HL-60 (cell line): Measurements from ENCODE around the gene CIRBP.

Experiments used
- DNase-seq, 2 experiments: peaks; one replicate each; pipeline ENCODE4 v3.0.0-alpha.2; 2010 to 2020; ENCODE audit warnings: low read depth in 1 of 2, low spot score in 1 of 2
- H3K27ac ChIP-seq: fragments of 250-450 bp; sonication (Bioruptor Pico); replicated peaks from 2 replicates; pipeline ENCODE4 v1.5.1; 2020; ENCODE audit warnings: mild to moderate bottlenecking, moderate library complexity
- H3K27me3 ChIP-seq: fragments of 250-450 bp; sonication (Bioruptor Pico); 2 replicates; pipeline ENCODE4 v1.5.1; 2021; ENCODE audit warnings: mild to moderate bottlenecking, moderate library complexity; ENCODE audit not compliant: insufficient read depth, poor library complexity, severe bottlenecking
- H3K4me3 ChIP-seq: replicated peaks from 2 replicates; pipeline ENCODE4 v1.5.1; 2011; ENCODE audit warnings: mild to moderate bottlenecking, control low read depth, low read length; ENCODE audit not compliant: insufficient read depth
- GABPA ChIP-seq: IDR thresholded peaks from 2 replicates; pipeline ENCODE4 v1.6.1; 2012; ENCODE audit warnings: low read depth
- POLR2AphosphoS5 ChIP-seq: IDR thresholded peaks from 2 replicates; pipeline ENCODE4 v1.6.1; 2012; ENCODE audit warnings: low read depth
- SPI1 ChIP-seq: IDR thresholded peaks from 2 replicates; pipeline ENCODE4 v1.6.1; 2012; ENCODE audit warnings: low read depth, mild to moderate bottlenecking, borderline replicate concordance
- TF ChIP-seq, protein P1 (sequence below): IDR thresholded peaks from 2 replicates; pipeline ENCODE4 v1.6.1; 2012; ENCODE audit warnings: low read depth; ENCODE audit not compliant: insufficient replicate concordance
- TF ChIP-seq, protein P2 (sequence below): IDR thresholded peaks from one replicate; pipeline ENCODE4 v1.5.1; 2011; ENCODE audit warnings: low read length, control low read depth, inconsistent platforms; ENCODE audit not compliant: insufficient read depth

Gene CIRBP

DNA sequence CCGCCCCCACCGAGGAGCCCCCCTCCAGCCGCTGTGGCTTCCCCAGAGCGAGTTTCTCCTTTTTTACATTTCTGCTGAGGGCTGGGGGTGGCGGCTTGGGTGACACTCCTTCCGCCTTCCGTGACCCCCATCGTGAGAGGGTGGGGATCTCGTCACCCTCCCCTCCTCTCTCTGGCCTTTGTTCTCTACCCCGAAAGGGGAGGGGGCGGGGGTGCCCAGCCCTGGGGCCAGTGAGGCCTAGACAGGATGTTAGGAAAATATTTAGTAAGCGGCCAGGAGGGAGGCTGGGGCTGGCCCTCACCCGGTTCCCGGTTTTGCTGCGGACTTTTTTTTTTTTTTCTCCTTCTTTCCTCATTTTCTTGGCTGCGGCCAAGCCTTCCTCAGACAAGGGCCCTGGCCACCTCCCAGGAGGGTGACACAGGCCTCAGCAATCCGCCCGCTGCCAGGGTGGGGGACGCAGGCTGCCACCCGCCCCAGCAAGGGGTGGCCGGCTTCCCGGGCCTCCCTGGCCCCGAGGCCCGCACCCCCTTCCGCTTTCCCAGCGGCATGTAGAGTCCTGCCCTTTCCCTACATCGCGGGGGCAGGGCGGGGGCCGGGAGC is 16.8 kb upstream of the CIRBP start:
- H3K27ac ChIP-seq: peak overlapping the region; percentile 98
- H3K27me3 ChIP-seq: no peaks in the 10 kb centered on the region
- peak overlapping the region; percentile 89 for H3K4me3 ChIP-seq
- TF ChIP-seq POLR2AphosphoS5: no peak; the same call in 1 of the 2 replicates
- peak; percentile 65; the same call in 1 of the 2 replicates for TF ChIP-seq SPI1
- TF ChIP-seq, protein P1, sequence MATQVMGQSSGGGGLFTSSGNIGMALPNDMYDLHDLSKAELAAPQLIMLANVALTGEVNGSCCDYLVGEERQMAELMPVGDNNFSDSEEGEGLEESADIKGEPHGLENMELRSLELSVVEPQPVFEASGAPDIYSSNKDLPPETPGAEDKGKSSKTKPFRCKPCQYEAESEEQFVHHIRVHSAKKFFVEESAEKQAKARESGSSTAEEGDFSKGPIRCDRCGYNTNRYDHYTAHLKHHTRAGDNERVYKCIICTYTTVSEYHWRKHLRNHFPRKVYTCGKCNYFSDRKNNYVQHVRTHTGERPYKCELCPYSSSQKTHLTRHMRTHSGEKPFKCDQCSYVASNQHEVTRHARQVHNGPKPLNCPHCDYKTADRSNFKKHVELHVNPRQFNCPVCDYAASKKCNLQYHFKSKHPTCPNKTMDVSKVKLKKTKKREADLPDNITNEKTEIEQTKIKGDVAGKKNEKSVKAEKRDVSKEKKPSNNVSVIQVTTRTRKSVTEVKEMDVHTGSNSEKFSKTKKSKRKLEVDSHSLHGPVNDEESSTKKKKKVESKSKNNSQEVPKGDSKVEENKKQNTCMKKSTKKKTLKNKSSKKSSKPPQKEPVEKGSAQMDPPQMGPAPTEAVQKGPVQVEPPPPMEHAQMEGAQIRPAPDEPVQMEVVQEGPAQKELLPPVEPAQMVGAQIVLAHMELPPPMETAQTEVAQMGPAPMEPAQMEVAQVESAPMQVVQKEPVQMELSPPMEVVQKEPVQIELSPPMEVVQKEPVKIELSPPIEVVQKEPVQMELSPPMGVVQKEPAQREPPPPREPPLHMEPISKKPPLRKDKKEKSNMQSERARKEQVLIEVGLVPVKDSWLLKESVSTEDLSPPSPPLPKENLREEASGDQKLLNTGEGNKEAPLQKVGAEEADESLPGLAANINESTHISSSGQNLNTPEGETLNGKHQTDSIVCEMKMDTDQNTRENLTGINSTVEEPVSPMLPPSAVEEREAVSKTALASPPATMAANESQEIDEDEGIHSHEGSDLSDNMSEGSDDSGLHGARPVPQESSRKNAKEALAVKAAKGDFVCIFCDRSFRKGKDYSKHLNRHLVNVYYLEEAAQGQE: no peak
- no peak for TF ChIP-seq GABPA
- peak; percentile 84 to 99 for DNase-seq

DNA sequence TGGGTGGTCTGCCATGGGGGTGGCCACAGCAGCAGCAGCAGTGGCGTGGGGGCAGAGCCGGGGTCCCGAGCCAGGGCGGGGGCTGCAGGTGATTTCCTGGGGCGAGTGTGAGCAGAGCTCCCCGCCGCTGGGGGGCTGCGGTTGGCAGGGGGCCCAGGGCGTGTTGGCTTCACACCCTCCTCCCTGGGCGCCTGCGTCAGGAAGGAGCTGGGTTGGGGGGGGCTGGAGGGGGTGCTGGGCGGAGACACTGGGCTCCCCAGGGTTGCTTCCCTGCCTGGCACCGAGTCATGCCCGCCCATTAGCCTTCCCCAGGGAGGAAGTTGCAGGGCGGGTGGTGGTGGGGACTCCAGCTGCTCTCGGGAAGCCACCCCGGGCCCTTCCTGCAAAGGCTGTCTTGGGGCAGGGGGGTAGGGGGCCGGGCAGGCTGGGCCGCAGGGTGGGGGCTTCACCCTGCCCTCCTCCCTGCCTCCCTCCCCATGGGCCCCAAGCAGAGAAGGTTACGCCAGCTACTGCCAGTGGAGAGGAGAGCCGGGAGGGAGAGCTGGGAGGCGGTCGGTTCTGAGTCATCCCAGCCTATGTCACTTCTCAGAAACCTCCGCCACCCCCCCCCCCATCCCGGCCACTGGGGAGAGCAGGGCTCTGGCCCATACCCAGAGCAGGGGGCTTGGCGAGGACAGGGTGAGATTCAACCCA is 16.2 kb upstream of the CIRBP start:
- Histone ChIP-seq H3K27ac (peak overlapping the region; percentile 98), H3K4me3 (peak overlapping the region; percentile 89), H3K27me3 (no peaks in the 10 kb centered on the region)
- peak; percentile 95 to 99 for DNase-seq
- peak; percentile 89 for TF ChIP-seq SPI1
- TF ChIP-seq POLR2AphosphoS5: peak; percentile 34; the same call in 1 of the 2 replicates
- TF ChIP-seq GABPA: peak; percentile 34; the same call in 1 of the 2 replicates
- TF ChIP-seq, protein P1: peak; percentile 17
- TF ChIP-seq, protein P2, sequence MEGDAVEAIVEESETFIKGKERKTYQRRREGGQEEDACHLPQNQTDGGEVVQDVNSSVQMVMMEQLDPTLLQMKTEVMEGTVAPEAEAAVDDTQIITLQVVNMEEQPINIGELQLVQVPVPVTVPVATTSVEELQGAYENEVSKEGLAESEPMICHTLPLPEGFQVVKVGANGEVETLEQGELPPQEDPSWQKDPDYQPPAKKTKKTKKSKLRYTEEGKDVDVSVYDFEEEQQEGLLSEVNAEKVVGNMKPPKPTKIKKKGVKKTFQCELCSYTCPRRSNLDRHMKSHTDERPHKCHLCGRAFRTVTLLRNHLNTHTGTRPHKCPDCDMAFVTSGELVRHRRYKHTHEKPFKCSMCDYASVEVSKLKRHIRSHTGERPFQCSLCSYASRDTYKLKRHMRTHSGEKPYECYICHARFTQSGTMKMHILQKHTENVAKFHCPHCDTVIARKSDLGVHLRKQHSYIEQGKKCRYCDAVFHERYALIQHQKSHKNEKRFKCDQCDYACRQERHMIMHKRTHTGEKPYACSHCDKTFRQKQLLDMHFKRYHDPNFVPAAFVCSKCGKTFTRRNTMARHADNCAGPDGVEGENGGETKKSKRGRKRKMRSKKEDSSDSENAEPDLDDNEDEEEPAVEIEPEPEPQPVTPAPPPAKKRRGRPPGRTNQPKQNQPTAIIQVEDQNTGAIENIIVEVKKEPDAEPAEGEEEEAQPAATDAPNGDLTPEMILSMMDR: no peak

GRCh38 chr19:1253514-1254080 is 15.5 kb upstream of the CIRBP start:
- TF ChIP-seq, protein P1: no peak
- TF ChIP-seq SPI1: no peak
- TF ChIP-seq POLR2AphosphoS5: no peak; the same call in 1 of the 2 replicates
- no peak for TF ChIP-seq GABPA
- TF ChIP-seq, protein P2: no peak
- DNase-seq: peak in 1 of 2 experiments; percentile 81

More at GRCh38 chr19:1253514-1254080, 15.5 kb upstream of the CIRBP start:
- H3K4me3 ChIP-seq: peak overlapping the region; percentile 89
- no peaks in the 10 kb centered on the region for H3K27me3 ChIP-seq
- peak overlapping the region; percentile 98 for H3K27ac ChIP-seq
